ENCODE results near the gene PHF23. TPM values are rescaled to one million over a fixed set of nuclear protein-coding genes. Genes with fewer than 3 reads are reported as not detected.
"Not testable (repeated sequence)": the region's sequence is repeated elsewhere in the genome, so short reads cannot be mapped to it uniquely, and the experiment has no call there.

PHF23 gene
- polyA plus RNA-seq, 1 donor: 34.4 TPM

DNA sequence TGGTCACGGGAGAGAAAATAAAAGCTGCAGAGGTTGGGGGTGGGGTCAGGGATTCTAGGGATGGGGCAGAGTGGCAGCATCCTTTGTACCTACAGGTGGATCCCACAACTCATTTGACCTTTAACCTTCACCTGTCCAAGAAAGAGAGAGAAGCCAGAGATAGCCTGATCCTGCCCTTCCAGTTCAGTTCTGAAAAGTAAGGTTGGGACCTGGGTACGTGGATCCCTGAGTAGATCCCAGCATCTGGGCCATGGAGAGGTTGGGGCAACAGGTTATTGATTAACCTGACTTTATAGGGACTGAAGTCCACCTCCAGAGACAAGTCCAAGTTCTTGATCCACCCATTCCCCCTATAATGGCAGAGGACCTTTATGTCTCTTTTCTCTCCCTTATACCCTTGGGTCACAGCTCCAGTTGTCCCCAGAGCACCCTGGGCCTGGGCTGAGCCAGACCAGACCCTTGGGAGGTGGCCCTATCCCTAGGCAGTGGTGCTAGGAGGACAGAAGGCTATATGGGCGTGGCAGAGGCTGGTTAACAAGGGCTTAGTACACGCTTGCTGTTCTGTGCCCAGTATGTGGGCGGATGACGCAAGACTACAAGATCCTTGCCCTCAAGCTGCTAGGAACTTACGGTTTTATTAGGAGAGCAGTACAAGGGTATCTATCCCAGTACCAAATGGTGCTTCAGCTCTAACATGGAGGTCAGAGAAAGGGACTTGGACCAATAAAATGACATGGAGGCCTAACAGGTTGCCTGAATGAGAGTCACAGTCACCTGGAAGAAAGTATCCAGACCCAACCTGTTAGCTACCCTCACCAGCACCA is 19.7 kb upstream of the PHF23 start:
- no peak for DNase-seq

DNA sequence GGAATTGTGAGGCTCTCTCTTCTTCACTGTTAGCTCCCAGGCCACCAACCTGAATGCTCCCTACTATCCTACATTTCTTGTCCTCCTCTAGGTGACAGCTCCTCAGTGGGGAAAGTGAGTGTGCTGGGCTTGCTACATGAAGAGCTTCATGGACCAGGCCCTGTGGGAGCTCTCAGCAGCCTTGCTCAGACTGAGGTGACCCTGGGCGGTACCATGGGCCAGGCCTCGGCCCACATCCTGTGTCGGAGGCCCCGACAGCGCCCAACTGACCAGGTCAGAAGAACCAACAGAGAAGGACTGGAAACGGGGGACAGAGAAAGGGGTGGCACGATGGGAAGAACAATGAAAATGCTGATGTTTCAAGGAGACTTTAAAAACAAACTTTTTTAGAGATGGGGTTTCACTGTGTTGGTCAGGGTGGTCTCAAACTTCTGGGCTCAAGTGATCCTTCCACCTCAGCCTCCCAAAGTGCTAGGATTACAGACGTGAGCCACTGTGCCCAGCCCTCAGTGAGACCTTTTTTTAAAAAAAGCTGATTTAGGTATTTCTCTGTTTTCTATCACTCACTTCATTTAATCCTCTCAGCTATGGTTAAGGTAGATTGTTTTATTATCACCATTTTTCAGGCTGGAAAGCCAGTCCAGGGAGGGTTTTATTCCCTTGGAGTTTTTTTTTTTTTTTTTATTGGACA is 17.7 kb upstream of the PHF23 start:
- DNase-seq: no peak

DNA sequence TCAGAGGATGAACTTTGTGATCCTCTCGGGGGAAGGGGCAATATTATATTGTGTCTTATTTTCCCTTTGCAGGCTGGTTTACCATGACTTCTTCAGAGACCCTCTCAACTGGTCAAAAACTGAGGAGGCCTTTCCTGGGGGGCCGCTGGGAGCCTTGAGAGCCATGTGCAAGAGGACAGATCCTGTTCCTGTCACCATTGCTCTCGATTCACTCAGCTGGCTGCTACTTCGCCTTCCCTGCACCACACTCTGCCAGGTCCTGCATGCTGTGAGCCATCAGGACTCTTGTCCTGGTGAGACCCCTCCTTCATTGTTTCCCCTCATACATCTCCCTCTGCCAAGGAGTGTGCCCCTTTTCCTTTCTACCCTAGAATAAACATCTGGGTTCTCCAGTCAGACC is 15.3 kb upstream of the PHF23 start:
- no peak for DNase-seq

DNA sequence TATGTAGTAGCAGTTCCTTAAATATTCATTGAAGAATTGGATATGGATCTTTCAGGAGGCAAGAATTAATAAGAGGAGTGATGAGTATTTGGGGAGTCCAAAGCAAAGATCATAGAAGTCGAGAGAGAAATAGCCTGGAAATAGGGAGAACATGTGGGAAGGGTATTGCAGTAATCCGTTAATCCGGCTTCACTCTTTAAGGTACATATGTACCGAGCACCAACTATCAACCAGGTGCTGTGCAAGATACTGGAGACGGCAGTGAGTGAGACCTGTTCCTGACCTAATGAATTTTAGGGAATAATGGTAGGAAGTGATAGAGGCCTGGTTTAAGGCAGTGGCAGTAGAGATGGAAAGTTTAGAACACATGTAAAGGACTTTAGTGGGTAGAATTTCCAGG is 13.8 kb upstream of the PHF23 start:
- no peak for DNase-seq

DNA sequence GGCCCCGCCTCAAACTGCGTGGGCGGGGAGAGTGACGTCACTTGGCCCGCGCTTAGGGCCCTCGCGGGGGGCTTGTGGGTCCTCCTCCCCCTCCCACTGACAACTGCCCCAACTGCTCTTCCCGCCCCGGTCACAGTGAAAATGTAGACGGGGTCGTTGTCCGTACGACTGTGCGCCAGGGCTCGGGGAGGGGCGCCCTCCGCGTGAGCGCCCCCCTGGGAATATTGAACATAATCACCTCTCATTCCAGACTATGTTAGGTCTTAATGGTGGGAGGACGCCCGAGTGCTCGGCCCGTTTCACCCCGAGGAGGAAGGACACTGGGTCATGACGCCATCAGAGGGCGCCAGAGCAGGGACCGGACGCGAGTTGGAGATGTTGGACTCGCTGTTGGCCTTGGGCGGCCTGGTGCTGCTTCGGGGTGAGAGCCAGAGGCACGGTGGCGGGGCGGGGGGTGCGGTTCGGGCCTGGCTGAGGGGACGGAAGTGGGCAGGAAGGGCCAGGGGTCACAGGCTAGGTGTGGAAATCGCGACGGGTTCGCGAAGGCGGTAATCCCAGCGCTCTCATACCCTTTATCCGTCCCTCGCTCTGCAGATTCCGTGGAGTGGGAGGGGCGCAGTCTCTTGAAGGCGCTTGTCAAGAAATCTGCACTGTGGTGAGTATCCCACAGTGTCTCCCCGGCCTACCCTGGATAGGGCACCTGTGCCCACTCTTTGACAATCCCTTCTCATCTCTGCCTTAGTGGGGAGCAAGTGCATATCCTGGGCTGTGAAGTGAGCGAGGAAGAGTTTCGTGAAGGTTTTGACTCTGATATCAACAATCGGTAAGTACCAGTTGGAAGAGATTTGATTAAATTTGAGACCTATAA is 13.2 kb upstream of the PHF23 start, which contains the start of gene ELP5:
Gene ELP5 (plus strand): TSS at position 40 of the 868 bp plus-strand sequence. CDS start 336 bp downstream, at position 376.
- DNase-seq: peak; percentile 94

DNA sequence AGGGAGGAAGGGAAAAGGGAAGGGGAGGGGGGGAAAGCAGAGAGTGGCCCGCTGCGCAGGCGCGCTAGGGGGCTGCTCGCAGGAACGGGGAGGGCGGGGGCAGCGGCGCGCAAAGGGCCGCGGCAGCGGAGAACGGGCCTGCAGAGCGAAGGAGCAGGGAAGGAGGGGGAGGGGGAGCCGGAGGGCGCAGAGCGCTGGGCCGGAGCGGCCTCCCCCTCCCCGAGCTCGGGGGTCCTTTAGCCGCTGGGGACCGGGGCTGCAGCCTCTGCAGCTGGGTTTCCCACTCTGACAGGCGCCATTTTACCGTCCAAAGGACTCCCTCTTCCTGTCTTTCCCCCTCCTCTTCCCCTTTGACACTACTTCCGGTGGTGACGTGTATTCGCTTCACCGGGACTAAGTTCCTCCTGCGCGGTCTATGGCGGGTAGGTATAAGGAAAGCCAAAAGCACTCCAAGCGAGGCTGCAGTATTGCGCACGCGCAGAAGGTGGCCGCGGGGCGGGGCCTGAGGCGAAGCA is 12.5 kb upstream of the PHF23 start, which contains the start of gene CTDNEP1:
Gene CTDNEP1 (minus strand): TSS at position 74 of the 515 bp plus-strand sequence. CDS start 438 bp downstream, outside the sequence.
- DNase-seq: peak; percentile 100

DNA sequence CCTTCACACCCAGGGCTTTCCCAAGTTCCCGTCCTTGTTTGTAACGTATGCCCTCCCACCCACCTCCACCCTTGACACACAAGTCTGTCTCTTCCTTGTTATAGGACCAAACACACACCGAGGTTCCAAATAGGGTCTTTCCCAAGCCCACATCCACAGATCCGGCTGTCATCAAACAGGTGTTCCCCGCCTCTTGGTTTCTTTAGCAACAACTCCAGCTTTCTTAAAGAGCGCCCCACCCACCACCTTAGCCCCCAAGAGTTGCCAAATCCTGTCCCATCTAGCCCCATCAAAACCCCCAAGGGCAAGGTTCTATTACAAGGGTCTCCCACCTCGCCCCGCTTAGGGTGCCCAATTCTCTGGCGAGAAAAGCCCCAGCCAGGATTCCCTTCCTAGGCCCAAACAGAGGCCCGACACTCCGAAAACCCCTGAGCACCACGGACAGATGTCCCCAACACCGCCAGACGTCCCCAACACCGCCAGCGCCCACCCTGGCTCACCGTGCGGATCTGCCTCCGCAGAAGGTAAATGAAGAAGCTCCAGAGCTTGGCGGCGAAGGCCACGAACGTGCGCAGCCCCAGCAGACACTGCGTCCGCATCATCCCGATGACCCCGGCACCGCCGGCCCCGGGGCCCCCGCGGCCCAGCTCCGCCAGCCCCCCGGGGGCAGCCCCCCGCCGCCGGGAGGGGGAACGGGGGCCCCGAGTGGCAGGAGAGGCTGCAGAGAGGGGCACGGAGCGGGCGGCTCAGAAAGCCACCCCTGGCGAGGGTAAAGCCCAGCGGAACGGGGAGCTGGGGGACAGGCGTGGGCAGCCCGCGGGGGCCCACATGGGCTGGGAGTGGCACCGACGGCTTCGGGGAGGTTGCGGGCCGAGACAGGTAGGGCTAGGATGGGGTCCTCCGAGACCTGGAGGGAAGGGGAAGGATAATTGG is 11.7 kb upstream of the PHF23 start:
- no peak for DNase-seq

DNA sequence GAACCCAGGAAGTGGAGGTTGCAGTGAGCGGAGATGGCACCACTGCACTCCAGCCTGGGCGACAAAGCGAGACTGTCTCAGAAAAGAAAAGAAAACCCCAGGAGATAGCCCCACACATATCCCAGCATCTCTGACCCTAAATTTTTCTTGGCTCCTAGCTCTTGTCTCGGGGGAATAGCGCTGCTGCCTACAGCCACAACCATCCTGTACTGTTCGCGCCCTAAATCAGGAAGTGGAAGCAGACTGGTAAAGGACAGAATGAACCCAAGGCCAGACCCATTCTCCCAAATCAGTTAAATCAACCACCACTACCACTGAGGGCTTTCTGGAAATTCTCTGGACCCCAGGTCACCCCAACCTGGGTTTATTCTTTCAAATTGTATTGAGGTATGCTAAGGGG is 10.6 kb upstream of the PHF23 start:
- no peak for DNase-seq

DNA sequence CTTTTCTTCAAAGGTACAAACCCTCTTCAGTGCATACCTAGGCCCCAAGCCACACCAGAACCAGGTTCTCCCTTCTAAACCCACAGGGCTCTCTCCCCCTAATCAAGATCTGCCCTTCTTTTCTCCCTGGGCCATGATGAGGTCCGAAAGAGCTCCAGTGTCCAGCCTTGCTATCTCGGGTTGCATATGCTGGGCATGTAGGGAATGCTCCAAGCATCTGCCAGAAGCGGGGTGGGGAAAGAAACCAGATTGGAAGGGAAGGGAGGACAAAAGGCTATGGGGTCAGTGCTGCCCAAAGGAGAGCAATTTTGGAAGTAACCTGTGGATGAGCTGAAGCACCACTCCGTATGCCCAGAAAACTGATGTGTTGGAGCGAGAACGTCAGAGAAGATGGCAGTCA is 10.0 kb upstream of the PHF23 start:
- no peak for DNase-seq

DNA sequence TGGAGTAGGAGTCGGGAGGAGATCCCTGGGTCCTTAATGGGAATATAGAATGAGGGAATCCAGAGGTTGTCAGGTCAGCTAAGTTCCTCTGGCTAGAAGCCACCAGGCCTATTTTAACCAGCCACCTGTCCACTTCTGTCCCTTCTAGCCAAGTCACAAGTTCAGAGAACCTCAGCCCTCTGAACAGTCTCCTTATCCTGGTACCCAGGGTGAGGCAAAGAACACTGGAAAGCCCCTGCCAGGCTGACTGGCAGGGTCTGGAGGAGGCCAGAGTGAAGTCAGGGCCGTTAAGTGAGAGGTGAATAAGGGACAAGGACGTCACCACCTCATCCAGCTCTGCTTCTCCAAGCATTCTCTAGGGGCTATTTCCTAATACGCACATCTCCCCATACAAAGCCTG is 9.5 kb upstream of the PHF23 start:
- DNase-seq: no peak

DNA sequence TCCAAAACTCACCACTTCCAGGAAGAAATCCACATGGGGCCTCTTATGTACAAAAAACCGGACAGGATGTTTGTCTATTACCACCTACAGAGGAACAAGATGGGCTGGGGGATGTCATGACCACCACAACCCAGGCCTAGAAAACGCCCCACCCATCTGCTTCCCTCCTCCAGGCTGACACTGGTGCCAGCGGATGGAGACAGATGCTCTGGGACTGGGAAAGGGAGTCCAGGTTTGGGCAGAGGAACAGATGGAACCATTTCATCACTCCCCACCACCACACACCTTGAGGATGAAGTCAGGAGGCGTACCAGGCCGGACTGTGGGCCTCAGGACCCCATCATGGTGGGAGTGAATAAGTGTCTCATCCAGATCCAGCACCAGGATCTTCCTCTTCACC is 7.5 kb upstream of the PHF23 start:
- no peak for DNase-seq

DNA sequence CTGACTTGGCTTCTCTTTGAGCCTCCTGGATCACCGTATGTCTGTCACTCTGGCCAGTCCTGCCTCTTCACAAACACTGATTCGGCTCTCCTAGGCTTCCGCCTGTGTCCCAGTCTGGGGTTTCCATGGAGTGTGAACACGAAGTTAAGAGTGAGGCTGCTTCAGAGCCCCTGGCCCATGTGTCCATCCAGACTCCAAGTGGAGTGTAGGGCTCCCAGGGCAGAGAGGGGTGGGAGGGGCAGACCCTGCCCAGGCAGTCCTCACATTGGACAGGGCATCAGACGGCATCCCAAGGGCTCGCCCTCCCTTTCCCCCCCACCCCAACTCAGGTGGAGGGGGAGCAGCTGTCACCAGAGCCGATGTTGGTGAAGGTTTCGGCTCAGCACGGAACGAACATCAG is 4.6 kb upstream of the PHF23 start:
- DNase-seq: not testable (repeated sequence)

DNA sequence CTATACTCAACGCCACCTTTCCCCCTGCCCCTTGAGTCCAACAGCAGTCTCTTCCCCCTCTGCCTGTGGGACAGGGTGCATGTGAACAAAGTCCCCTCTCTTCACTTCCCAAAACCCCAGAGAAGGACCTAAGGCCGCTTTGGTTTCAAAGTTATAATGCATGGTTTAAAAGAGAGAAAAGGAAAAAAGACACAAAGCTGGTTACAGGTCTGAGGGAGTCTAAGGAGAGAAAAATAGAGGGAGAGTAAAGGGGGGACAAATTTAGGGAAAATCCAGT is 4.1 kb upstream of the PHF23 start:
- DNase-seq: no peak

DNA sequence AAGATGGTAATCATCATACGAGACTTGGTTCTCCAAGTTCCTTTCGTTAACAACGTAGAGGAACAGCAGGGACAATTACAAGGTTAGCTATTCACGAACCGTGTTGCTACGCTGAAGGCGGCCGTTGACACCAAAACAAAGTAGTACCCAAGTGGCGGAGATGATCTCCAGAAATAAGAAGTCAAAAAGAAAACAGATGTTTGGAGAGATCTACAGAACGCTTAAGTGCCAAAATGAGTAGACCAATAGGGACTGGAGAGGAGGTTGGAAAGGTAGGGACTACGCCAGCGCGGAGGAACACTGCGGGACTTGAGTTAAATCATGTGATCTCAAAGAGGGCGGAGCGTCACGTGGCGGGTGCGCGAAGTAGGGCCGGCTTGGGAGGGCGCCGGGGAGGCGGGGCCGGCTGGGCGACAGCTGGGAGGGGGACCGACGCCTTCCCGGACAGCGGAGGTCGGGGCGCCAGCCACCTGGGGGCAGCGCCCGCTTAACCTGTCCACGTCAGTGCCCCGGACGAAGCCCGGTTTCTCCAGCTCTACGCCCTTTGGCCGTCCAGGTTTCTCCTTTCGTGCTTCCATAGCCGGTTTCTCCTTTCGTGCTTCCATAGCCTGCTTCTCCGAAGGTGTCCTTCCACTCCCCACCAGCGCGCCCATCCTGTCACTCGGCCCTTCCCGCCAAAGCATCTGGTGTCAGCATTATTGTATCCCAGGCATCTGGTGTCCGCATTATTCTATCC is 3.6 kb upstream of the PHF23 start:
- DNase-seq: peak; percentile 96

DNA sequence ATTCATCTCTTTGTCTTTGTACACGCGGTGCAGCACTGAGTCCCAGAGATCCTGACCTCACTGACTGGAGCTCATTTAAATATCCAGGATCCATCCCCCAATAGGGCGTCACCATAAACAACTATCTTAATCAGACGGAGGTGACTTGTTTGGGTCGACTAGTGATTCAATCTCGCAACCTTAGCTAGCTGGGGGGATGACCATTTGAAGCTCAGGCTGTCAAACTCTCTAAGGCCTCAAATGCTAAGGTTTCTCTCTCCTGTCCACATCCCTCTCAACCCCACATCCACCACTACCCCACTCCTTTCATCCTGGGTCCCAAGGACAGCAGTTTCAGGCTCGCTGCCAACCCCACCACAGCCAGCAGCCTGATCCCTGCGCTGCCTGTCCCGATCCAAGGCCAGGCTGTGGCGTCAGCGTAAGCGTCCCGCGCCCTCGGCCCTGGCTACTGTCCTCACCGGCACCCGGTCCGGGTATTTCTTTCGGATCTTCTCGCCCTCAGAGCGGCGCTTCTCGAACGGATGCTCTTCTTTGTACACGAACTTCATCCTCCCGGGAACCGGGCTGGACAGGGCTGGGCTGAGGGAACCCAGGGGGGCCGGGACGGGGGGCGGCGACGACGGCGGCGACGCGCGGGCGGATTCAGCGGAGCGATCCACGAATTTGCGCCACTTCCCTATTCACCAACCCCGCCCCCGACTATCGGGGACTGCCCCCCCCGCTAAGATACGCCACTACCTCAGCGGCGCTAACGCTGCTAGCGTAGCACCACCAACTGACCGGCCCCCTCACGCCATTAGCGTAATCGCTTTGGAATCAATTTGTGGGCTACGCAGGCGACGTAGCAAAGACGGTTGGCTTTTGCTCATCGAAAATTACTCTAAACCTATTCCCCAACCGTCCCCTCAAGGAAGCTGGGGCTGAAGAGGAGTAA is 2.8 kb upstream of the PHF23 start, which contains the start of gene GABARAP:
Gene GABARAP (minus strand): TSS at position 667 of the 934 bp plus-strand sequence. CDS start 119 bp downstream, at position 548.
- DNase-seq: peak; percentile 98

DNA sequence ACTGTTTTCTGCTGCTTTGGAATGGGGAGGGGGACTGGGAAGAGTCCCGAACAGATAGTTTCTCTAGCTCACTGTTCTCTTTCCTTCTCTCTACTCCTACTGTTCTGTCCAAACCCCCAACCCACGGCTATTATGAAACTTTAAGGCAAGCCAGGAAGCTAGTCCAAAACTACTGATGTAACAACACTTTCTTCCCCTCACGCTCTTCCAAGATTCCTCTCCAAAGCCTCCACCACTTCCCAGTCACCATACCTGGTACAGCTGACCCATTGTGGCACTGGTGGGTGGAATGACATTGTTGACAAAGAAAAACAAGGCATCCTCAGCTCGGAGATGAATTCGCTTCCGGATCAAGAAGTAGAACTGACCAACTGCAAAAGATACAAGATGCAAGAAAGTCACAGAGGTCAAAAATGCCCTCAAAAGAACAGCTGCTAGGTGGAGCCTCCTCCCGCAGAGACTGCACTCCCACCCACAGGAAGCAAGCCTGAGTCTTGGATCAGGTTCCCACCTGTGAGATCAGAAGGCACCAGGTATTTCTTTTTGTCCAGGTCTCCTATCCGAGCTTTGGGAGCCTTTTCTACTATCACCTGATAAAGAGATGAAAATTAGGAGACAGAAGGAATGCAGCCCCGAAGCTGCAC is 2.0 kb upstream of the PHF23 start:
- DNase-seq: no peak

DNA sequence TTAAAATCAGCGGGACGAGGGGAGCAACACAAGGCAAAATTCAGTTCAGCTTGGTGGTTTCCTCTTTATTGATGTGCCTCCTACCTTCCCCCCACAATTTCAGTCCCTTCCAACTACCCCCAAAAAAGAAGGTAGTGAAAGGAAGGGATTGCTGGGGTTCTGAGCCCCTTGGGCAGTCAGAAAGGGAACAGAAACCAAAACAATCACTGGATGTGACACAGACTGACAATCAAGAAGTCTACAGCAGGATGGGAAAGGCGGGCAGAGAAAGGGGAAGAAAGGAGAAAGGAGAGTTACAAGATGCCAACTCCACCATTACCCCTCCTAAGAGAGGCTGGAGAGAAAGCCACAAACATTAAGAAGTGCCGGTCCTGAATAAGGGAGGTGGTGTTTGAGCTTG is 1.1 kb upstream of the PHF23 start:
- no peak for DNase-seq

DNA sequence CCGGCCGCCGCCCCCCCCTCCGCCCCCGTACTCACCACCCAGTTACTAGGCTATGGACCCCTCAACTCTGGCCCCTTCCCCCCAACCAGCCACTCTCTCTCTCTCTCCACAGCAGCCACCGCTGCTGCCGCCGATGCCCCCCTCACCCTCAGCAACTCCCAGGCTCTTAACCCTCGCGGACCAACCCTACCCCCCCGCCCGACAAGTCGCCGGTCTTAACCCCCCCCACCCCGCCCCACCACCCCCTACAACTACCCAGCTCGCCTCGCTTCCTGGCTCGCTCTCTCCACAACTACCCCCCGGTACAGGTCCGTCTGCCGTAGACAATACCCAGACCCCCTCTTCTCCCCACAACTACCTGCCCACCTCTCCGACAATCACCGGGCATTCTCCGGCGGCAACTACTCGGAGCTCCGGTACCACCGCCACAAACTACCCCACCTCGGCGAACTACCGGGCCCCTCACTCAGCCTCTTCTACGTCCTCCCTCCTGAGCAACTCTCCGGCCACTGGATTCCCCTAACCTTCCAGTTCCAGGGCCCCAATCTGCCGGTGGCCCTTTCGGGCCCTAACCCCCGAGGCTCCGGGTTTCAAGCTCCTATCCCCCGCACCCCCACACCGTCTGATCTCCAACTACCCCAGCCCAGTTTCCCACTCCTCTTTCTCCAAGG is 702 bp downstream of the PHF23 start:
- no peak for DNase-seq

All from hindlimb muscle (tissue), 1 donor.